Lower leg skin (tissue), 3 donors: ENCODE measurements around the gene PXYLP1.

Experiments used
- POLR2A ChIP-seq, 2 donors: fragments of 450-650 bp; IDR thresholded peaks; one replicate each; pipeline ENCODE4 v1.6.1; 2016 to 2017; ENCODE audit warnings: antibody characterized with exemption in 2 of 2, mild to moderate bottlenecking in 1 of 2, moderate library complexity in 1 of 2
- TF ChIP-seq, protein P1 (sequence below), 3 donors: fragments of 450-650 bp; IDR thresholded peaks; one replicate each; pipeline ENCODE4 v1.5.1; 2016; ENCODE audit warnings: antibody characterized with exemption in 3 of 3, mild to moderate bottlenecking in 3 of 3, moderate library complexity in 2 of 3

DNA sequence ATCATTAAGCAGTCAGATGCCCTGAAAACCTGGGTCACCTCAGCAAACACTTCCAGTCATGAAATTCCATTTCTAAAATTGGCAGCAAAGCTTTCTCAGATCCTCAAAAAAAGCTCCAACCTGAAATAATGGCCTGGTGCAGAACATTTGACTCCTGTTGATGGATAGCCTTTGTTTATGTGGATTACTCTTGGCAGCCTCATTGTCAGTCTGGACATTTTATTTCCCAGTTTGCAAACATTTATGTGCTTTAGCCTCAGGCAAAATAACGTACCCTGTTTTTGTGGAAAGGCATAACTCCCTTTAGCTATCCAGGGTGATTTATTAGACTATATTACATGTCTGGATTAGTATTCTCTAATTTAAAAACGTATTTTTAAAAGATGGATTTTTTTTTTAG lies 53.9 kb downstream of the PXYLP1 start:
- TF ChIP-seq, protein P1, sequence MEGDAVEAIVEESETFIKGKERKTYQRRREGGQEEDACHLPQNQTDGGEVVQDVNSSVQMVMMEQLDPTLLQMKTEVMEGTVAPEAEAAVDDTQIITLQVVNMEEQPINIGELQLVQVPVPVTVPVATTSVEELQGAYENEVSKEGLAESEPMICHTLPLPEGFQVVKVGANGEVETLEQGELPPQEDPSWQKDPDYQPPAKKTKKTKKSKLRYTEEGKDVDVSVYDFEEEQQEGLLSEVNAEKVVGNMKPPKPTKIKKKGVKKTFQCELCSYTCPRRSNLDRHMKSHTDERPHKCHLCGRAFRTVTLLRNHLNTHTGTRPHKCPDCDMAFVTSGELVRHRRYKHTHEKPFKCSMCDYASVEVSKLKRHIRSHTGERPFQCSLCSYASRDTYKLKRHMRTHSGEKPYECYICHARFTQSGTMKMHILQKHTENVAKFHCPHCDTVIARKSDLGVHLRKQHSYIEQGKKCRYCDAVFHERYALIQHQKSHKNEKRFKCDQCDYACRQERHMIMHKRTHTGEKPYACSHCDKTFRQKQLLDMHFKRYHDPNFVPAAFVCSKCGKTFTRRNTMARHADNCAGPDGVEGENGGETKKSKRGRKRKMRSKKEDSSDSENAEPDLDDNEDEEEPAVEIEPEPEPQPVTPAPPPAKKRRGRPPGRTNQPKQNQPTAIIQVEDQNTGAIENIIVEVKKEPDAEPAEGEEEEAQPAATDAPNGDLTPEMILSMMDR (IDR thresholded peaks at IDR 0.05), result no peak
- no peak for TF ChIP-seq POLR2A (IDR thresholded peaks at IDR 0.05)
